ENCODE data around the gene RAB8B. TPM values are rescaled to one million over a fixed set of nuclear protein-coding genes. Genes with fewer than 3 reads are reported as not detected.

RAB8B gene
- total and polyA plus RNA-seq, 9 of the 15 experiments (the other 6 are each of a cell fraction or from before 2014, with no cell fraction given) = 7.8 to 32.1 (median 24.2) TPM

DNA sequence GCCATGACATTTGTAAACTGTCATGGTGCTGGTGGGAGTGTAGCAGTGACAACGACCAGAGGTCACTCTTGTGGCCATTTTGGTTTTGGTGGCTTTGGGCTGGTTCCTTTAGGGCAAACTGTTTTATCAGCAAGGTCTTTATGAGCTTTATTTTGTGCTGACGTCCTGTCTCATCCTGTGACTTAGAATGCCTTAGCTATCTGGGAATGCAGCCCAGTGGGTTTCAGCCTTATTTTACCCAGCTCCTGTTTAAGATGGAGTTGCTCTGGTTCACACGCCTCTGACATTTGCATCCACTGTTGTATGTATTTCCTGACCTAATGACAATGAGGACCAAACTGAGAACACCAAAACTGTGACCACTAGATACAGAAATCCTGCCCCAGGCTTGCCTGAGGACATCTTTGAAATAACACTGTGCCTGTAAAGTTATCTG is 37.6 kb downstream of the RAB8B start (continued):
- TF ChIP-seq, protein P1, sequence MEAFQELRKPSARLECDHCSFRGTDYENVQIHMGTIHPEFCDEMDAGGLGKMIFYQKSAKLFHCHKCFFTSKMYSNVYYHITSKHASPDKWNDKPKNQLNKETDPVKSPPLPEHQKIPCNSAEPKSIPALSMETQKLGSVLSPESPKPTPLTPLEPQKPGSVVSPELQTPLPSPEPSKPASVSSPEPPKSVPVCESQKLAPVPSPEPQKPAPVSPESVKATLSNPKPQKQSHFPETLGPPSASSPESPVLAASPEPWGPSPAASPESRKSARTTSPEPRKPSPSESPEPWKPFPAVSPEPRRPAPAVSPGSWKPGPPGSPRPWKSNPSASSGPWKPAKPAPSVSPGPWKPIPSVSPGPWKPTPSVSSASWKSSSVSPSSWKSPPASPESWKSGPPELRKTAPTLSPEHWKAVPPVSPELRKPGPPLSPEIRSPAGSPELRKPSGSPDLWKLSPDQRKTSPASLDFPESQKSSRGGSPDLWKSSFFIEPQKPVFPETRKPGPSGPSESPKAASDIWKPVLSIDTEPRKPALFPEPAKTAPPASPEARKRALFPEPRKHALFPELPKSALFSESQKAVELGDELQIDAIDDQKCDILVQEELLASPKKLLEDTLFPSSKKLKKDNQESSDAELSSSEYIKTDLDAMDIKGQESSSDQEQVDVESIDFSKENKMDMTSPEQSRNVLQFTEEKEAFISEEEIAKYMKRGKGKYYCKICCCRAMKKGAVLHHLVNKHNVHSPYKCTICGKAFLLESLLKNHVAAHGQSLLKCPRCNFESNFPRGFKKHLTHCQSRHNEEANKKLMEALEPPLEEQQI (IDR thresholded peaks at IDR 0.05) = no peak
- TF ChIP-seq C11orf30 (IDR thresholded peaks at IDR 0.05; ENCODE audit: low read depth) = no peak
- TF ChIP-seq, protein P2, sequence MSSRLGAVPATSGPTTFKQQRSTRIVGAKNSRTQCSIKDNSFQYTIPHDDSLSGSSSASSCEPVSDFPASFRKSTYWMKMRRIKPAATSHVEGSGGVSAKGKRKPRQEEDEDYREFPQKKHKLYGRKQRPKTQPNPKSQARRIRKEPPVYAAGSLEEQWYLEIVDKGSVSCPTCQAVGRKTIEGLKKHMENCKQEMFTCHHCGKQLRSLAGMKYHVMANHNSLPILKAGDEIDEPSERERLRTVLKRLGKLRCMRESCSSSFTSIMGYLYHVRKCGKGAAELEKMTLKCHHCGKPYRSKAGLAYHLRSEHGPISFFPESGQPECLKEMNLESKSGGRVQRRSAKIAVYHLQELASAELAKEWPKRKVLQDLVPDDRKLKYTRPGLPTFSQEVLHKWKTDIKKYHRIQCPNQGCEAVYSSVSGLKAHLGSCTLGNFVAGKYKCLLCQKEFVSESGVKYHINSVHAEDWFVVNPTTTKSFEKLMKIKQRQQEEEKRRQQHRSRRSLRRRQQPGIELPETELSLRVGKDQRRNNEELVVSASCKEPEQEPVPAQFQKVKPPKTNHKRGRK (tag; IDR thresholded peaks at IDR 0.05) = no peak
- no peak for TF ChIP-seq MXI1 (IDR thresholded peaks at IDR 0.05; ENCODE audit: low read depth, low read length)
- no peak for TF ChIP-seq RBFOX2 (IDR thresholded peaks at IDR 0.05; ENCODE audit: low read depth, low read length)
- no peak for TF ChIP-seq ZNF384 (IDR thresholded peaks at IDR 0.05; ENCODE audit: low read depth, low read length)
- TF ChIP-seq, protein P3, sequence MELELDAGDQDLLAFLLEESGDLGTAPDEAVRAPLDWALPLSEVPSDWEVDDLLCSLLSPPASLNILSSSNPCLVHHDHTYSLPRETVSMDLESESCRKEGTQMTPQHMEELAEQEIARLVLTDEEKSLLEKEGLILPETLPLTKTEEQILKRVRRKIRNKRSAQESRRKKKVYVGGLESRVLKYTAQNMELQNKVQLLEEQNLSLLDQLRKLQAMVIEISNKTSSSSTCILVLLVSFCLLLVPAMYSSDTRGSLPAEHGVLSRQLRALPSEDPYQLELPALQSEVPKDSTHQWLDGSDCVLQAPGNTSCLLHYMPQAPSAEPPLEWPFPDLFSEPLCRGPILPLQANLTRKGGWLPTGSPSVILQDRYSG (tag; conservative IDR thresholded peaks at IDR 0.05; ENCODE audit: low read depth) = peak; percentile 100
- TF ChIP-seq, protein P4, sequence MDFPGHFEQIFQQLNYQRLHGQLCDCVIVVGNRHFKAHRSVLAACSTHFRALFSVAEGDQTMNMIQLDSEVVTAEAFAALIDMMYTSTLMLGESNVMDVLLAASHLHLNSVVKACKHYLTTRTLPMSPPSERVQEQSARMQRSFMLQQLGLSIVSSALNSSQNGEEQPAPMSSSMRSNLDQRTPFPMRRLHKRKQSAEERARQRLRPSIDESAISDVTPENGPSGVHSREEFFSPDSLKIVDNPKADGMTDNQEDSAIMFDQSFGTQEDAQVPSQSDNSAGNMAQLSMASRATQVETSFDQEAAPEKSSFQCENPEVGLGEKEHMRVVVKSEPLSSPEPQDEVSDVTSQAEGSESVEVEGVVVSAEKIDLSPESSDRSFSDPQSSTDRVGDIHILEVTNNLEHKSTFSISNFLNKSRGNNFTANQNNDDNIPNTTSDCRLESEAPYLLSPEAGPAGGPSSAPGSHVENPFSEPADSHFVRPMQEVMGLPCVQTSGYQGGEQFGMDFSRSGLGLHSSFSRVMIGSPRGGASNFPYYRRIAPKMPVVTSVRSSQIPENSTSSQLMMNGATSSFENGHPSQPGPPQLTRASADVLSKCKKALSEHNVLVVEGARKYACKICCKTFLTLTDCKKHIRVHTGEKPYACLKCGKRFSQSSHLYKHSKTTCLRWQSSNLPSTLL (IDR thresholded peaks at IDR 0.05) = peak; percentile 68
- TF ChIP-seq, protein P5, sequence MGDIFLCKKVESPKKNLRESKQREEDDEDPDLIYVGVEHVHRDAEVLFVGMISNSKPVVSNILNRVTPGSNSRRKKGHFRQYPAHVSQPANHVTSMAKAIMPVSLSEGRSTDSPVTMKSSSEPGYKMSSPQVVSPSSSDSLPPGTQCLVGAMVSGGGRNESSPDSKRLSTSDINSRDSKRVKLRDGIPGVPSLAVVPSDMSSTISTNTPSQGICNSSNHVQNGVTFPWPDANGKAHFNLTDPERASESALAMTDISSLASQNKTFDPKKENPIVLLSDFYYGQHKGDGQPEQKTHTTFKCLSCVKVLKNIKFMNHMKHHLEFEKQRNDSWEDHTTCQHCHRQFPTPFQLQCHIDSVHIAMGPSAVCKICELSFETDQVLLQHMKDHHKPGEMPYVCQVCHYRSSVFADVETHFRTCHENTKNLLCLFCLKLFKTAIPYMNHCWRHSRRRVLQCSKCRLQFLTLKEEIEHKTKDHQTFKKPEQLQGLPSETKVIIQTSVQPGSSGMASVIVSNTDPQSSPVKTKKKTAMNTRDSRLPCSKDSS (IDR thresholded peaks at IDR 0.05; ENCODE audit: low read depth, partially characterized antibody) = no peak
- TF ChIP-seq EZH2 (IDR thresholded peaks at IDR 0.05; ENCODE audit: borderline replicate concordance, low read depth, low read length) = no peak
- no peak for TF ChIP-seq NFE2 (IDR thresholded peaks at IDR 0.05; ENCODE audit: low read depth)
- TF ChIP-seq ZNF324 (CRISPR knock-in tag; IDR thresholded peaks at IDR 0.05) = peak; percentile 77
- TF ChIP-seq, protein P6, sequence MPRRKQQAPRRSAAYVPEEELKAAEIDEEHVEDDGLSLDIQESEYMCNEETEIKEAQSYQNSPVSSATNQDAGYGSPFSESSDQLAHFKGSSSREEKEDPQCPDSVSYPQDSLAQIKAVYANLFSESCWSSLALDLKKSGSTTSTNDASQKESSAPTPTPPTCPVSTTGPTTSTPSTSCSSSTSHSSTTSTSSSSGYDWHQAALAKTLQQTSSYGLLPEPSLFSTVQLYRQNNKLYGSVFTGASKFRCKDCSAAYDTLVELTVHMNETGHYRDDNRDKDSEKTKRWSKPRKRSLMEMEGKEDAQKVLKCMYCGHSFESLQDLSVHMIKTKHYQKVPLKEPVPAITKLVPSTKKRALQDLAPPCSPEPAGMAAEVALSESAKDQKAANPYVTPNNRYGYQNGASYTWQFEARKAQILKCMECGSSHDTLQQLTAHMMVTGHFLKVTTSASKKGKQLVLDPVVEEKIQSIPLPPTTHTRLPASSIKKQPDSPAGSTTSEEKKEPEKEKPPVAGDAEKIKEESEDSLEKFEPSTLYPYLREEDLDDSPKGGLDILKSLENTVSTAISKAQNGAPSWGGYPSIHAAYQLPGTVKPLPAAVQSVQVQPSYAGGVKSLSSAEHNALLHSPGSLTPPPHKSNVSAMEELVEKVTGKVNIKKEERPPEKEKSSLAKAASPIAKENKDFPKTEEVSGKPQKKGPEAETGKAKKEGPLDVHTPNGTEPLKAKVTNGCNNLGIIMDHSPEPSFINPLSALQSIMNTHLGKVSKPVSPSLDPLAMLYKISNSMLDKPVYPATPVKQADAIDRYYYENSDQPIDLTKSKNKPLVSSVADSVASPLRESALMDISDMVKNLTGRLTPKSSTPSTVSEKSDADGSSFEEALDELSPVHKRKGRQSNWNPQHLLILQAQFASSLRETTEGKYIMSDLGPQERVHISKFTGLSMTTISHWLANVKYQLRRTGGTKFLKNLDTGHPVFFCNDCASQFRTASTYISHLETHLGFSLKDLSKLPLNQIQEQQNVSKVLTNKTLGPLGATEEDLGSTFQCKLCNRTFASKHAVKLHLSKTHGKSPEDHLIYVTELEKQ (CRISPR knock-in tag; IDR thresholded peaks at IDR 0.05) = peak; percentile 88
